Neural cell (in vitro differentiated cells): Measurements from ENCODE around the gene FAM163B. TPM values are rescaled to one million over a fixed set of nuclear protein-coding genes. Genes with fewer than 3 reads are reported as not detected.

Source experiments
- H2AFZ ChIP-seq: fragments of 200-600, 300-800 bp; sonication (generic), shearing (Covaris generic); 2 replicates; pipeline ENCODE4 v1.6.0; 2014; ENCODE audit warnings: low read depth, mild to moderate bottlenecking, antibody characterized with exemption, low read length, moderate library complexity
- H3F3A ChIP-seq: fragments of 200-600 bp; shearing (Covaris generic); 2 replicates; pipeline ENCODE4 v1.6.1; 2016; ENCODE audit warnings: mild to moderate bottlenecking, moderate library complexity, mixed read lengths, antibody characterized with exemption, low read length; ENCODE audit not compliant: insufficient read depth, poor library complexity, severe bottlenecking
- H3K27ac ChIP-seq: fragments of 200-600, 300-800 bp; sonication (generic), shearing (Covaris generic); 2 replicates; pipeline ENCODE4 v1.5.1; 2014; ENCODE audit warnings: mild to moderate bottlenecking, low read length, moderate library complexity
- H3K27me3 ChIP-seq: fragments of 300-800, 200-600 bp; sonication (generic), shearing (Covaris generic); 2 replicates; pipeline ENCODE4 v1.6.0; 2014; ENCODE audit warnings: mild to moderate bottlenecking, low read depth, low read length, moderate library complexity; ENCODE audit not compliant: insufficient read depth
- H3K36me3 ChIP-seq: fragments of 300-800, 200-600 bp; sonication (generic), shearing (Covaris generic); 2 replicates; pipeline ENCODE4 v1.5.1; 2014; ENCODE audit warnings: mild to moderate bottlenecking, antibody characterized with exemption, low read length, moderate library complexity; ENCODE audit not compliant: insufficient read depth
- H3K4me2 ChIP-seq: fragments of 300-800, 200-600 bp; sonication (generic), shearing (Covaris generic); 2 replicates; pipeline ENCODE4 v1.6.0; 2014; ENCODE audit warnings: mild to moderate bottlenecking, low read length
- H3K4me3 ChIP-seq: fragments of 300-800, 200-600 bp; sonication (generic), shearing (Covaris generic); 2 replicates; pipeline ENCODE4 v1.5.1; 2014; ENCODE audit warnings: mild to moderate bottlenecking, low read length, moderate library complexity
- H3K79me2 ChIP-seq: fragments of 200-600 bp; shearing (Covaris generic); replicated peaks from 2 replicates; pipeline ENCODE4 v1.6.0; 2014; ENCODE audit warnings: mild to moderate bottlenecking, low read length, moderate library complexity; ENCODE audit not compliant: insufficient read depth
- H3K9ac ChIP-seq: fragments of 300-800, 200-600 bp; sonication (generic), shearing (Covaris generic); 2 replicates; pipeline ENCODE4 v1.6.1; 2016; ENCODE audit warnings: mild to moderate bottlenecking, low read length, mixed read lengths
- H3K9me2 ChIP-seq: fragments of 200-600 bp; shearing (Covaris generic); 2 replicates; pipeline ENCODE4 v1.6.1; 2016; ENCODE audit warnings: mild to moderate bottlenecking, low read length, mixed read lengths; ENCODE audit not compliant: insufficient read depth
- H3K9me3 ChIP-seq: fragments of 200-600, 300-800 bp; sonication (generic), shearing (Covaris generic); 2 replicates; pipeline ENCODE4 v1.6.1; 2016; ENCODE audit warnings: mild to moderate bottlenecking, mixed run types, low read length, moderate library complexity, mixed read lengths
- H4K20me1 ChIP-seq: fragments of 200-600 bp; shearing (Covaris generic); 2 replicates; pipeline ENCODE4 v1.6.1; 2016; ENCODE audit warnings: mild to moderate bottlenecking, mixed run types; ENCODE audit not compliant: insufficient read depth
- EP300 ChIP-seq: fragments of 450-650 bp; conservative IDR thresholded peaks from 2 replicates; pipeline ENCODE4 v1.6.1; 2014; ENCODE audit warnings: antibody characterized with exemption, mild to moderate bottlenecking, moderate library complexity; ENCODE audit not compliant: poor library complexity, severe bottlenecking
- EZH2 ChIP-seq: fragments of 200-600, 300-800 bp; shearing (Covaris generic), sonication (generic); IDR thresholded peaks from 2 replicates; pipeline ENCODE4 v1.6.1; 2014; ENCODE audit warnings: antibody characterized with exemption, low read length, borderline replicate concordance, mild to moderate bottlenecking; ENCODE audit not compliant: insufficient read depth, poor library complexity, severe bottlenecking
- MXI1 ChIP-seq: fragments of 450-650 bp; conservative IDR thresholded peaks from 2 replicates; pipeline ENCODE4 v1.6.1; 2014; ENCODE audit warnings: antibody characterized with exemption, mild to moderate bottlenecking; ENCODE audit not compliant: poor library complexity, severe bottlenecking
- POLR2AphosphoS5 ChIP-seq: IDR thresholded peaks from 2 replicates; pipeline ENCODE4 v1.6.1; 2012
- RAD21 ChIP-seq: fragments of 450-650 bp; conservative IDR thresholded peaks from 2 replicates; pipeline ENCODE4 v1.6.1; 2014; ENCODE audit warnings: antibody characterized with exemption, mild to moderate bottlenecking, moderate library complexity
- SMC3 ChIP-seq: fragments of 450-650 bp; conservative IDR thresholded peaks from 2 replicates; pipeline ENCODE4 v1.6.1; 2014; ENCODE audit warnings: antibody characterized with exemption, mild to moderate bottlenecking, moderate library complexity; ENCODE audit not compliant: poor library complexity
- TAF1 ChIP-seq: IDR thresholded peaks from 2 replicates; pipeline ENCODE4 v1.6.1; 2012; ENCODE audit warnings: low read depth
- polyA plus RNA-seq: library from polyadenylated mRNA; depleted of rRNA; stranded (reverse); fragments of >200 nt; gene quantifications from 2 replicates; pipeline ENCODE4 v1.2.3, GENCODE V29; 2014
- TF ChIP-seq, protein P1 (sequence below): IDR thresholded peaks from 2 replicates; pipeline ENCODE4 v1.6.1; 2012; ENCODE audit warnings: borderline replicate concordance
- TF ChIP-seq, protein P2 (sequence below): fragments of 450-650 bp; IDR thresholded peaks from 2 replicates; pipeline ENCODE4 v1.5.1; 2014; ENCODE audit warnings: antibody characterized with exemption, mild to moderate bottlenecking, moderate library complexity; ENCODE audit not compliant: poor library complexity, severe bottlenecking

The FAM163B gene
- polyA plus RNA-seq, 1 donor from 2014 or later = 1.5 TPM

DNA sequence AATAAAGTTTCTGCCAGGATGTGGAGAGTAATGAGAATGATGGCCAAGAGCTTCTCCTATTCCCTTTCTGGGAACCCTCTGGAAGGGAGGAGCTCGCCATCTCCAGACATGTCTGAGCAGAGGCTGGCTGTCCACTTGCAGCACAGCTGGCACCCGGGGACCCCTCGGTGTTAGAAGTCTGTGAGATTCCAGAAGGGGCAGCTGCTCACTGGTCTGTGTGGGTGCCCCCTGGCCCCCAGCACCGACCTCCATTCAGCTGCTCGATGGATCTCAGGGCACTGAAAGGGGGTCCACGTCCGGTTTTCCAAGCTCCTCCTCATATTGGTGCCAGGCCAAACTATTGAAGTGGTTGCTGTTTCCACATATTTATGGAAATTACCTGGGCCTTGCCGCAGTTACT is 3.6 kb upstream of the FAM163B start:
- Histone ChIP-seq H3K27ac (no peak overlapping the region), H3K4me2 (no peak overlapping the region), H3K4me3 (no peak overlapping the region), H3F3A (no peaks in the 10 kb centered on the region), H3K36me3 (no peaks in the 10 kb centered on the region), H2AFZ (no peak overlapping the region), H3K79me2 (no peaks in the 10 kb centered on the region), H3K9me3 (no peaks in the 10 kb centered on the region), H4K20me1 (no peaks in the 10 kb centered on the region), H3K27me3 (peaks cover 38% of the 10 kb centered on the region), H3K9me2 (no peaks in the 10 kb centered on the region), H3K9ac (no peak overlapping the region)
- TF ChIP-seq, protein P1, sequence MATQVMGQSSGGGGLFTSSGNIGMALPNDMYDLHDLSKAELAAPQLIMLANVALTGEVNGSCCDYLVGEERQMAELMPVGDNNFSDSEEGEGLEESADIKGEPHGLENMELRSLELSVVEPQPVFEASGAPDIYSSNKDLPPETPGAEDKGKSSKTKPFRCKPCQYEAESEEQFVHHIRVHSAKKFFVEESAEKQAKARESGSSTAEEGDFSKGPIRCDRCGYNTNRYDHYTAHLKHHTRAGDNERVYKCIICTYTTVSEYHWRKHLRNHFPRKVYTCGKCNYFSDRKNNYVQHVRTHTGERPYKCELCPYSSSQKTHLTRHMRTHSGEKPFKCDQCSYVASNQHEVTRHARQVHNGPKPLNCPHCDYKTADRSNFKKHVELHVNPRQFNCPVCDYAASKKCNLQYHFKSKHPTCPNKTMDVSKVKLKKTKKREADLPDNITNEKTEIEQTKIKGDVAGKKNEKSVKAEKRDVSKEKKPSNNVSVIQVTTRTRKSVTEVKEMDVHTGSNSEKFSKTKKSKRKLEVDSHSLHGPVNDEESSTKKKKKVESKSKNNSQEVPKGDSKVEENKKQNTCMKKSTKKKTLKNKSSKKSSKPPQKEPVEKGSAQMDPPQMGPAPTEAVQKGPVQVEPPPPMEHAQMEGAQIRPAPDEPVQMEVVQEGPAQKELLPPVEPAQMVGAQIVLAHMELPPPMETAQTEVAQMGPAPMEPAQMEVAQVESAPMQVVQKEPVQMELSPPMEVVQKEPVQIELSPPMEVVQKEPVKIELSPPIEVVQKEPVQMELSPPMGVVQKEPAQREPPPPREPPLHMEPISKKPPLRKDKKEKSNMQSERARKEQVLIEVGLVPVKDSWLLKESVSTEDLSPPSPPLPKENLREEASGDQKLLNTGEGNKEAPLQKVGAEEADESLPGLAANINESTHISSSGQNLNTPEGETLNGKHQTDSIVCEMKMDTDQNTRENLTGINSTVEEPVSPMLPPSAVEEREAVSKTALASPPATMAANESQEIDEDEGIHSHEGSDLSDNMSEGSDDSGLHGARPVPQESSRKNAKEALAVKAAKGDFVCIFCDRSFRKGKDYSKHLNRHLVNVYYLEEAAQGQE = no peak
- TF ChIP-seq RAD21 (no peak), EZH2 (no peak), SMC3 (no peak), EP300 (no peak), MXI1 (no peak)

DNA sequence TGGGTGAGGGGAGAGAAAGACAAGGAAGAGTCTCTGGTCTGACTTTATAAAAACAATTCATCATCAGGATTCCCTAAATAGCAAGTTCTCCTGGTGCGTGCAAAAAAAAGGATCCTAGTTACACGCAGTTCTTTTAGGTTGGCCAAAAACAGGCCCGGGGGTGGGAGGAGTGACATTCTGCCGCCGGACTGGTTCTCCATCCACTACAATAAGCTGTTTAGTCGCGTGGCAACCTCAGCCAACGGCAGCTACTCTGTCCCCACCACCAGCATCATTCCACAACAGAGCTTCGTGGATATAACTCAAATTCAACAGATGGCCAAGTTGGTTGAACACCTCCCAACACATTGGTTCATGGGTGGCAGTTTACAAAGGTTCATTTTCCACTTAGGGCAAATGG is 2.9 kb upstream of the FAM163B start:
- Histone ChIP-seq H3K27ac (no peak overlapping the region), H3K4me3 (no peak overlapping the region), H3K9ac (no peak overlapping the region), H3F3A (no peaks in the 10 kb centered on the region), H3K9me2 (no peaks in the 10 kb centered on the region), H2AFZ (no peak overlapping the region), H3K27me3 (peaks cover 45% of the 10 kb centered on the region), H3K9me3 (no peaks in the 10 kb centered on the region), H3K36me3 (no peaks in the 10 kb centered on the region), H3K79me2 (no peaks in the 10 kb centered on the region), H4K20me1 (no peaks in the 10 kb centered on the region), H3K4me2 (no peak overlapping the region)
- no peak for TF ChIP-seq TAF1
- TF ChIP-seq RAD21 = no peak
- TF ChIP-seq, protein P2, sequence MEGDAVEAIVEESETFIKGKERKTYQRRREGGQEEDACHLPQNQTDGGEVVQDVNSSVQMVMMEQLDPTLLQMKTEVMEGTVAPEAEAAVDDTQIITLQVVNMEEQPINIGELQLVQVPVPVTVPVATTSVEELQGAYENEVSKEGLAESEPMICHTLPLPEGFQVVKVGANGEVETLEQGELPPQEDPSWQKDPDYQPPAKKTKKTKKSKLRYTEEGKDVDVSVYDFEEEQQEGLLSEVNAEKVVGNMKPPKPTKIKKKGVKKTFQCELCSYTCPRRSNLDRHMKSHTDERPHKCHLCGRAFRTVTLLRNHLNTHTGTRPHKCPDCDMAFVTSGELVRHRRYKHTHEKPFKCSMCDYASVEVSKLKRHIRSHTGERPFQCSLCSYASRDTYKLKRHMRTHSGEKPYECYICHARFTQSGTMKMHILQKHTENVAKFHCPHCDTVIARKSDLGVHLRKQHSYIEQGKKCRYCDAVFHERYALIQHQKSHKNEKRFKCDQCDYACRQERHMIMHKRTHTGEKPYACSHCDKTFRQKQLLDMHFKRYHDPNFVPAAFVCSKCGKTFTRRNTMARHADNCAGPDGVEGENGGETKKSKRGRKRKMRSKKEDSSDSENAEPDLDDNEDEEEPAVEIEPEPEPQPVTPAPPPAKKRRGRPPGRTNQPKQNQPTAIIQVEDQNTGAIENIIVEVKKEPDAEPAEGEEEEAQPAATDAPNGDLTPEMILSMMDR = no peak
- no peak for TF ChIP-seq POLR2AphosphoS5
- no peak for TF ChIP-seq EZH2
- TF ChIP-seq, protein P1 = no peak
- TF ChIP-seq SMC3 = no peak
- TF ChIP-seq MXI1 = no peak
- TF ChIP-seq EP300 = no peak
